ENCODE results near the gene CAPRIN2.

CAPRIN2 gene

GRCh38 chr12:30754750-30755394 lies at the start of gene CAPRIN2:
TSS of gene CAPRIN2 (minus strand) at chr12:30754951. CDS start at chr12:30753520, 1,431 bp downstream.
- Mint-ChIP-seq H3K27ac (peak within 1 kb of the TSS; percentile 81), H3K36me3 (ENCODE audit: low read depth) (peaks cover 7% of the 10 kb centered on the region), H3K27me3 (no peaks in the 10 kb centered on the region), H3K9me3 (no peaks in the 10 kb centered on the region), H3K4me1 (ENCODE audit: low read depth) (peaks cover 42% of the 10 kb centered on the region), H3K4me3 (peak within 1 kb of the TSS; percentile 87)

GRCh38 chr12:30797689-30798088 lies 42.9 kb upstream of the CAPRIN2 start:
- H3K36me3 Mint-ChIP-seq (ENCODE audit: low read depth) = no peaks in the 10 kb centered on the region
- H3K9me3 Mint-ChIP-seq = no peaks in the 10 kb centered on the region
- H3K4me3 Mint-ChIP-seq = peak overlapping the region; percentile 7
- no peak overlapping the region for H3K27ac Mint-ChIP-seq
- peaks cover 58% of the 10 kb centered on the region for H3K27me3 Mint-ChIP-seq
- peaks cover 15% of the 10 kb centered on the region for H3K4me1 Mint-ChIP-seq (ENCODE audit: low read depth)

- Mint-ChIP-seq H3K36me3 (ENCODE audit: low read depth) (no peaks in the 10 kb centered on the region), H3K4me3 (peak overlapping the region; percentile 73), H3K9me3 (no peaks in the 10 kb centered on the region), H3K27me3 (peaks cover 60% of the 10 kb centered on the region), H3K27ac (no peak overlapping the region), H3K4me1 (ENCODE audit: low read depth) (peaks cover 15% of the 10 kb centered on the region)
Observed at GRCh38 chr12:30796891-30797371, 42.2 kb upstream of the CAPRIN2 start.

GRCh38 chr12:30796313-30796780 lies 41.6 kb upstream of the CAPRIN2 start:
- Mint-ChIP-seq H3K27ac (no peak overlapping the region), H3K4me3 (peak overlapping the region; percentile 74), H3K9me3 (no peaks in the 10 kb centered on the region), H3K4me1 (ENCODE audit: low read depth) (peaks cover 15% of the 10 kb centered on the region), H3K27me3 (peaks cover 56% of the 10 kb centered on the region), H3K36me3 (ENCODE audit: low read depth) (no peaks in the 10 kb centered on the region)

- Mint-ChIP-seq H3K36me3 (ENCODE audit: low read depth) (no peaks in the 10 kb centered on the region), H3K27ac (peak overlapping the region; percentile 77), H3K4me3 (peak overlapping the region; percentile 74), H3K9me3 (no peaks in the 10 kb centered on the region), H3K27me3 (peaks cover 56% of the 10 kb centered on the region), H3K4me1 (ENCODE audit: low read depth) (peaks cover 15% of the 10 kb centered on the region)
Observed at GRCh38 chr12:30795410-30796312, 40.9 kb upstream of the CAPRIN2 start.

- Mint-ChIP-seq H3K36me3 (ENCODE audit: low read depth) (no peaks in the 10 kb centered on the region), H3K4me1 (ENCODE audit: low read depth) (peaks cover 15% of the 10 kb centered on the region), H3K27me3 (peaks cover 51% of the 10 kb centered on the region), H3K9me3 (no peaks in the 10 kb centered on the region), H3K4me3 (peak overlapping the region; percentile 74), H3K27ac (peak overlapping the region; percentile 77)
Observed at GRCh38 chr12:30794591-30795409, 40.0 kb upstream of the CAPRIN2 start.

- H3K36me3 Mint-ChIP-seq (ENCODE audit: low read depth) = no peaks in the 10 kb centered on the region
- peaks cover 45% of the 10 kb centered on the region for H3K27me3 Mint-ChIP-seq
- peaks cover 15% of the 10 kb centered on the region for H3K4me1 Mint-ChIP-seq (ENCODE audit: low read depth)
- no peak overlapping the region for H3K27ac Mint-ChIP-seq
- H3K9me3 Mint-ChIP-seq = no peaks in the 10 kb centered on the region
- H3K4me3 Mint-ChIP-seq = no peak overlapping the region
Observed at GRCh38 chr12:30794020-30794419, 39.3 kb upstream of the CAPRIN2 start.

GRCh38 chr12:30792648-30793499 lies 38.1 kb upstream of the CAPRIN2 start:
- Mint-ChIP-seq H3K9me3 (no peaks in the 10 kb centered on the region), H3K4me3 (no peak overlapping the region), H3K27ac (no peak overlapping the region), H3K27me3 (peaks cover 34% of the 10 kb centered on the region), H3K4me1 (ENCODE audit: low read depth) (peaks cover 15% of the 10 kb centered on the region), H3K36me3 (ENCODE audit: low read depth) (no peaks in the 10 kb centered on the region)

GRCh38 chr12:30792085-30792484 lies 37.3 kb upstream of the CAPRIN2 start:
- peaks cover 13% of the 10 kb centered on the region for H3K4me1 Mint-ChIP-seq (ENCODE audit: low read depth)
- H3K27ac Mint-ChIP-seq = no peak overlapping the region
- H3K36me3 Mint-ChIP-seq (ENCODE audit: low read depth) = no peaks in the 10 kb centered on the region
- peaks cover 26% of the 10 kb centered on the region for H3K27me3 Mint-ChIP-seq
- no peak overlapping the region for H3K4me3 Mint-ChIP-seq
- no peaks in the 10 kb centered on the region for H3K9me3 Mint-ChIP-seq

- Mint-ChIP-seq H3K27ac (no peak overlapping the region), H3K27me3 (peaks cover 34% of the 10 kb centered on the region), H3K4me3 (no peak overlapping the region), H3K9me3 (no peaks in the 10 kb centered on the region), H3K4me1 (ENCODE audit: low read depth) (no peaks in the 10 kb centered on the region), H3K36me3 (ENCODE audit: low read depth) (no peaks in the 10 kb centered on the region)
Observed at GRCh38 chr12:30788754-30789153, 34.0 kb upstream of the CAPRIN2 start.

GRCh38 chr12:30785630-30786029 lies 30.9 kb upstream of the CAPRIN2 start:
- Mint-ChIP-seq H3K36me3 (ENCODE audit: low read depth) (no peaks in the 10 kb centered on the region), H3K27me3 (peaks cover 31% of the 10 kb centered on the region), H3K4me1 (ENCODE audit: low read depth) (no peaks in the 10 kb centered on the region), H3K27ac (no peak overlapping the region), H3K4me3 (no peak overlapping the region), H3K9me3 (no peaks in the 10 kb centered on the region)

- Mint-ChIP-seq H3K36me3 (ENCODE audit: low read depth) (no peaks in the 10 kb centered on the region), H3K27me3 (peaks cover 31% of the 10 kb centered on the region), H3K27ac (no peak overlapping the region), H3K4me3 (no peak overlapping the region), H3K9me3 (no peaks in the 10 kb centered on the region), H3K4me1 (ENCODE audit: low read depth) (no peaks in the 10 kb centered on the region)
Observed at GRCh38 chr12:30784508-30784907, 29.8 kb upstream of the CAPRIN2 start.

- Mint-ChIP-seq H3K27ac (no peak overlapping the region), H3K4me3 (no peak overlapping the region), H3K9me3 (no peaks in the 10 kb centered on the region), H3K4me1 (ENCODE audit: low read depth) (no peaks in the 10 kb centered on the region), H3K27me3 (peaks cover 31% of the 10 kb centered on the region), H3K36me3 (ENCODE audit: low read depth) (no peaks in the 10 kb centered on the region)
Observed at GRCh38 chr12:30783946-30784345, 29.2 kb upstream of the CAPRIN2 start.

Data from stimulated activated naive CD8-positive, alpha-beta T cell treated with anti-CD3 and anti-CD28 coated beads, Interleukin-15, Interleukin-2, amounts not matched to agents 100 ng/mL and 50 ng/mL, for 24 hours (primary cell).